Activated B cell treated with CpG ODN at 0.5 μM for 24 hours (primary cell): ENCODE measurements around the gene CD7. TPM values are rescaled to one million over a fixed set of nuclear protein-coding genes. Genes with fewer than 3 reads are reported as not detected.

ENCODE experiments used
- ATAC-seq: fragments of 200-7000 bp; cut with Tn5 transposase; one replicate; pipeline ENCODE4 v1.10.0; 2021; ENCODE audit warnings: low read depth, mild to moderate bottlenecking, moderate library complexity
- CTCF ChIA-PET: fragments of 350-600 bp; sonication (Branson Sonifier 250); formaldehyde crosslinking; loops from one replicate; lab custom pipeline; 2021; ENCODE audit warnings: antibody characterized with exemption; lab: Charles Lee
- POLR2A ChIA-PET: fragments of 350-600 bp; sonication (Branson Sonifier 250); formaldehyde crosslinking; loops from one replicate; lab custom pipeline; 2021; ENCODE audit warnings: antibody characterized with exemption; lab: Charles Lee
- DNase-seq: peaks from one replicate; pipeline ENCODE4 v3.0.0; 2022
- H3K27ac Mint-ChIP-seq: one replicate; pipeline ENCODE4 v1.8.0; 2020; ENCODE audit warnings: mixed read lengths
- H3K27me3 Mint-ChIP-seq: one replicate; pipeline ENCODE4 v1.8.0; 2021; ENCODE audit warnings: mixed read lengths
- H3K36me3 Mint-ChIP-seq: one replicate; pipeline ENCODE4 v1.8.0; 2021; ENCODE audit warnings: low read depth, mixed read lengths
- H3K4me1 Mint-ChIP-seq: one replicate; pipeline ENCODE4 v1.8.0; 2021; ENCODE audit warnings: mixed read lengths
- H3K4me3 Mint-ChIP-seq: one replicate; pipeline ENCODE4 v1.8.0; 2020; ENCODE audit warnings: mild to moderate bottlenecking, mixed read lengths
- H3K9me3 Mint-ChIP-seq: one replicate; pipeline ENCODE4 v1.8.0; 2020; ENCODE audit warnings: mixed read lengths
- intact Hi-C: fragments of 100-400 bp; cut with micrococcal nuclease; formaldehyde crosslinking; loops from one replicate; pipeline ENCODE4 v1.15.1; 2024
- total RNA-seq: library from RNA; stranded (reverse); gene quantifications from 2 replicates; pipeline ENCODE4 v1.2.3, GENCODE V29; 2022
- TF ChIP-seq, protein P1 (sequence below): fragments of 200-600 bp; IDR thresholded peaks from one replicate; pipeline ENCODE4 v1.8.0; 2022; ENCODE audit warnings: antibody characterized with exemption, mild to moderate bottlenecking

CD7 gene
- total RNA-seq, 1 donor from 2014 or later: 0.42 TPM

DNA sequence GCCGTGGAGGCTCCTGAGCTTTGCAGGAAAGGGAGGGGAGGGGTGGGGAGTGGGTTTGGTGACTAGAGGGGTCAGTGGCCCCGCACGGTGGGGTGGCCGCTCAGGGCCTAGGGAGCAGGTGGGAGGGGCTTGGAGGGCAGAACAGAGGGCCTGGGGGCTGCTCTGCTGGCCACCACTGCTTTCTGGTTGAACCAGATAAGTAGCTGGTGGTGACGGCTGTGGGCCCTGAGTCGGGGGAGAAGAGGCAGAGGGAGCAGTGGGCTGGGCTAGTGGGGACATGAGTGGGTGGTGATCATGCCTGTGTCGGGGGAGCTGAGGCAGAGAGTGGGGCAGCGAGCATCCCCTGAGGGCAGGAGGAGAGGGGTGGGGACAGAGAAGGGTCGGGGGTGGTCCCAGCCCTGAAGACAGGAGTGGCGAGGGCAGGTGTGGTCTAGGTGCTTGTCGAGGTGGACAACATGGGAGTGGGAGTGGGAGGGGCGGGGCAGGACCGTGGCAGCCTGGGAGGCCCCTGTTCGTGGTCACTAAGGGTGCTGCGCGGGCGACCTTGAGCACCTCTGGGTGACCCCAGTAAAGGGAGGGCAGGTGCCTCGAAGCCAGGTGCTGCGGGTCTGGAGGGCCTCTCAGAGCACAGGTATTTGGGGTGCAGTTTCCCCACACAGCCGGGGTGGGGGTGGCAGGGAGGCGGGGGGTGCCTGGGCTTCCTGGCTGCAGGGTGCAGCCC, 6.3 kb upstream of the CD7 start:
- Mint-ChIP-seq H3K4me3 (no peak overlapping the region), H3K27me3 (peaks cover 11% of the 10 kb centered on the region), H3K36me3 (no peaks in the 10 kb centered on the region), H3K9me3 (no peaks in the 10 kb centered on the region), H3K27ac (no peak overlapping the region), H3K4me1 (peaks cover 3% of the 10 kb centered on the region)
- no peak for ATAC-seq
- TF ChIP-seq, protein P1, sequence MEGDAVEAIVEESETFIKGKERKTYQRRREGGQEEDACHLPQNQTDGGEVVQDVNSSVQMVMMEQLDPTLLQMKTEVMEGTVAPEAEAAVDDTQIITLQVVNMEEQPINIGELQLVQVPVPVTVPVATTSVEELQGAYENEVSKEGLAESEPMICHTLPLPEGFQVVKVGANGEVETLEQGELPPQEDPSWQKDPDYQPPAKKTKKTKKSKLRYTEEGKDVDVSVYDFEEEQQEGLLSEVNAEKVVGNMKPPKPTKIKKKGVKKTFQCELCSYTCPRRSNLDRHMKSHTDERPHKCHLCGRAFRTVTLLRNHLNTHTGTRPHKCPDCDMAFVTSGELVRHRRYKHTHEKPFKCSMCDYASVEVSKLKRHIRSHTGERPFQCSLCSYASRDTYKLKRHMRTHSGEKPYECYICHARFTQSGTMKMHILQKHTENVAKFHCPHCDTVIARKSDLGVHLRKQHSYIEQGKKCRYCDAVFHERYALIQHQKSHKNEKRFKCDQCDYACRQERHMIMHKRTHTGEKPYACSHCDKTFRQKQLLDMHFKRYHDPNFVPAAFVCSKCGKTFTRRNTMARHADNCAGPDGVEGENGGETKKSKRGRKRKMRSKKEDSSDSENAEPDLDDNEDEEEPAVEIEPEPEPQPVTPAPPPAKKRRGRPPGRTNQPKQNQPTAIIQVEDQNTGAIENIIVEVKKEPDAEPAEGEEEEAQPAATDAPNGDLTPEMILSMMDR: no peak
- intact Hi-C loops: no loop called here
- CTCF ChIA-PET: interaction anchor here (1.1 to 4.3 kb wide), 2 partner anchors 23 kb away, joined by 3 to 58 read pairs; no protein-coding TSS in a partner anchor
- DNase-seq: no peak
- POLR2A ChIA-PET: interaction anchor here (1.0 to 1.9 kb wide), 2 partner anchors 31 to 88 kb away, joined by 5 to 6 read pairs; no protein-coding TSS in a partner anchor

DNA sequence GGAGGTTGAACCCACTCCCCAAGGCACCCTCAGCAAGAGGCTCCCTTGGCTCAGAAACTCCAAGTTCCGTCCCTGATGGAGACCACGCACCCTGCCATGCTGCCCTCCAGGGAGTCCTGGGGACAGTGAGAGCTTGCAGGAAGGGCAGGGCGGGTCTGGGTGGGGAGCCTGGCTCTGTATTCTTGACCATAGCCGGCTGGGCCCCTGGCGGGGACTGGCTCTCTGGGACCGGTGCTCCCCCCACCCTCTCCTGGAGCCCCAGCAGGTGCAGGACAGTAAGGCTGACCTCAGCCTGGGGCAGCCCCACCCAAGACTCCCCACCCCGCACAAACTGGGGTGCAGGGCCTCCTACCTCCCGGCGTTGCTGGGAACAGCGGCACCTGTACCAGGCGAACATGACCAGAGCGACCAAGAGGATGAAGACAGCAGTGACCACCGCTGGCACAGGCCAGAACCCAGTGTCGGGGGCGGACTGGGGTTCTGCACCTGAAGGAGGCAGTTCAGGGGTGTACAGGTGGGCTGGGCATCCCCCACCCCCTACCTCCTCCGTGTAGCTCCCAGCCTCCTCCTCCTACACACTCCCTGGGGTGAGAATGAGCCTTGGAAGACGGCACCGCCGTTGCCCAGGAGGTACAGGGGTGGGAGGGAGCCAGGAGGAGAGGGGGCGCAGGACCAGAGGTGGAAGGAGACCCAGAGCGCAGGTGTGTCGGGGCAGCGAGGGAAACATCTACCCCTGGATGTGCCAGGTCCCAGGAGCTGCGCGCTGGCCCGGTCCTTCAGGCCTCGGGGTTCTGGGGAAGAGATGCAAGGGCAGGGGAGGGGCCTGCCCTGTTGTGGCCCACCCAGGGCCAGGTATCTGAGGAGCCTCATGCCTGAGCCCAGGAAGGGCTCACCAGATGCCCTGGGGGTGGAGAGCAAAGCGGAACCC, 5.4 kb upstream of the CD7 start:
- no peaks in the 10 kb centered on the region for H3K36me3 Mint-ChIP-seq
- H3K27ac Mint-ChIP-seq: no peak overlapping the region
- no peak for DNase-seq
- CTCF ChIA-PET: interaction anchor here (0.8 to 4.3 kb wide), 3 partner anchors 22 to 117 kb away, joined by 4 to 58 read pairs (median 8); no protein-coding TSS in a partner anchor
- H3K4me1 Mint-ChIP-seq: peaks cover 3% of the 10 kb centered on the region
- no peak overlapping the region for H3K4me3 Mint-ChIP-seq
- intact Hi-C loops: loop anchor here (1.0 kb wide), 1 partner anchor 78 kb away; no protein-coding TSS in a partner anchor
- ATAC-seq: no peak
- POLR2A ChIA-PET: interaction anchor here (1.9 kb wide), 2 partner anchors 24 to 87 kb away, joined by 6 to 40 read pairs; no protein-coding TSS in a partner anchor
- peaks cover 11% of the 10 kb centered on the region for H3K27me3 Mint-ChIP-seq
- H3K9me3 Mint-ChIP-seq: no peaks in the 10 kb centered on the region
- TF ChIP-seq, protein P1: no peak

DNA sequence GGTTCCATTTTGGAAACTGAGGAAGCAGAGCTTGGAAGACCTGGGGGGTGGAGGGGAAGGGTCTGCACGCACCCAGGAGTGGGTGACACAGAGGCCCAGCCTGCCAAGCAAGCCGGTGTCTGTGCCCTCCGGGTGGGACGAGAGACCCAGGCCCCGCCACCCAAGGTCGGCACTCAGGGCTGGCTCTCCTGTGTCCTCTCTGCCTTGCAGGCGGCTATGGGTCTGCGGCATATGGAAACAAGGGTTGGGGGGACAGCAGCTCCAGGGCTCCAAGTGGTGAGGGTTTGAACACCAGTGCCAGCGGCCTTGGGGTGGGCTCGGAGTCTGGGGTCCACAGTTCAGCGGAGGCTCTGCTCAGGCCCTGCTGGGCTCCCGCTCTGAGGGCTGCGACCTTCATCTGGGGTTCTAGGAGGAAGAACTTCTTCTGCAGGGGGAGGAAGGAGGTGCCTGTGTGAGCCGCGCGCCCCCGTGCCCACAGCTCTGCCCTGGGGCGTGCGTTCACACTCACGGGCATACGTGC, 4.6 kb upstream of the CD7 start:
- POLR2A ChIA-PET: interaction anchor here (1.3 to 1.9 kb wide), 4 partner anchors 19 to 86 kb away, joined by 4 to 40 read pairs (median 6); no protein-coding TSS in a partner anchor
- Mint-ChIP-seq H3K4me3 (peak overlapping the region; percentile 32), H3K4me1 (peaks cover 3% of the 10 kb centered on the region), H3K27me3 (peaks cover 6% of the 10 kb centered on the region), H3K27ac (no peak overlapping the region), H3K9me3 (no peaks in the 10 kb centered on the region), H3K36me3 (no peaks in the 10 kb centered on the region)
- ATAC-seq (no peak), DNase-seq (no peak)
- TF ChIP-seq, protein P1: no peak
- CTCF ChIA-PET: interaction anchor here (0.6 to 4.3 kb wide), 5 partner anchors 15 to 292 kb away, joined by 3 to 58 read pairs (median 5); no protein-coding TSS in a partner anchor
- intact Hi-C loops: loop anchor here (1.0 kb wide), 5 partner anchors 24 to 116 kb away; partner anchors contain the start of gene CSNK1D

DNA sequence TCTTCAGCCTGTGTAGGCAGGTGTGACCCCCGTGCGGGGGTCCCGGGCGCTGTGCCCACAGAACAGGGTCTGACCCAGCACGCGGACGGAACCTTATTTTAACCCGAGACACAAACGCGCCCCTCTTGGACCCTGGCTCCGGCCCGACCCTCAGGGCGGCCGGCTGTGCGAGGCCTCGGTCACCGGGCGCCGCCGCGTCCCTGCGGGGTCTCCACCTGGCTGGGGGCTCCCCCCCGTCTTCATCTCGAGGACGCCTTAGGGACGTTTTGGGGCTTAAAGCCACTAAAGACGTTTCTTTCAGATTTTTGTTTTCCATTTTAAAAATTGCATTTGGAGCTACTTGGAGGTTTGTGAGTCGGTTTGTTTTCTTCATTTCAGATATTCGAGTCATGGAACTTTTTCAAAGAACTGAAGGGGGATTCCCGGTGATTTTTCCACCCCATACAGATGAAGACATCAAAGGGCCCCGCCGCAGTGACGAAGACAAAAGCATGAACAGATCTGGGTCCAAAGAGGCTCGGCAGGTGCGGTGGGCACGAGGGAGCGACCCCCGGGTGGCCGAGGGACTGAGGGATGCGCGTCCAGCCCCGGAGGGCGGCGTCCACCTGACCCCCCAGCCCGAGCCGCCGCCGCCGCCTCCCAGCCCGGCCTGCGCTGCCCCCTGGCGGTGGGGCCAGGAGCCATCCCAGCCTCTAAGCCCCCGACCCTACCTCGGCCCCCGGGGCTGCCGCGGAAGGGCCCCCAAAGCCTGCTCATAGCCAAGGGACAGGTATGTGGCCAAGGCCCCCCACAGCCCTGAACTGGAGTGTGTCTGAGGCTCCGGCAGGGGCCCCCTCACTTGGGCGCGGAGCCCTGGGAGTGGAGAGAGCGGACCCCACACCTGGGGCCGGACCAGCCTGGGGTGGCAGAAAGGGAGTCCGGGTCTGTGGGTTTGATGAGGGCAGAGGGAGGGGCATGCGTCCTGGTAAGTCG, 3.8 kb upstream of the CD7 start:
- Mint-ChIP-seq H3K4me1 (peaks cover 3% of the 10 kb centered on the region), H3K36me3 (no peaks in the 10 kb centered on the region), H3K4me3 (peak overlapping the region; percentile 73), H3K9me3 (no peaks in the 10 kb centered on the region), H3K27me3 (peaks cover 6% of the 10 kb centered on the region), H3K27ac (peak overlapping the region; percentile 56)
- intact Hi-C loops: loop anchor here (1.0 kb wide), 4 partner anchors 23 to 115 kb away; partner anchors contain the start of gene CSNK1D
- ATAC-seq (peak; percentile 81), DNase-seq (peak; percentile 76)
- ChIA-PET CTCF (interaction anchor here (0.6 to 4.3 kb wide), 9 partner anchors 11 to 291 kb away, joined by 3 to 58 read pairs (median 4); no protein-coding TSS in a partner anchor), POLR2A (interaction anchor here (1.0 to 1.9 kb wide), 7 partner anchors 19 to 115 kb away, joined by 3 to 40 read pairs (median 6); partner anchors contain the start of gene CSNK1D)
- TF ChIP-seq, protein P1: peak; percentile 48
